Smooth muscle cell (in vitro differentiated cells): ENCODE results near the gene TFR2. TPM values are rescaled to one million over a fixed set of nuclear protein-coding genes. Genes with fewer than 3 reads are reported as not detected.

Source experiments
- DNase-seq: peaks from one replicate; lab custom pipeline; 2025; ENCODE audit not compliant: unreplicated experiment; lab: John Stamatoyannopoulos, UW
- H2AFZ ChIP-seq: fragments of 200-600 bp; sonication (generic); 2 replicates; pipeline ENCODE4 v1.6.0; 2016; ENCODE audit warnings: antibody characterized with exemption, low read depth, mild to moderate bottlenecking
- H3F3A ChIP-seq: fragments of 200-600 bp; sonication (generic); 2 replicates; pipeline ENCODE4 v1.6.0; 2017; ENCODE audit warnings: antibody characterized with exemption, low read depth
- H3K27ac ChIP-seq: fragments of 200-600 bp; sonication (generic); 2 replicates; pipeline ENCODE4 v1.5.1; 2016; ENCODE audit warnings: low read depth, mild to moderate bottlenecking
- H3K27me3 ChIP-seq: fragments of 200-600 bp; sonication (generic); 2 replicates; pipeline ENCODE4 v1.6.1; 2016; ENCODE audit warnings: low read depth, mild to moderate bottlenecking
- H3K36me3 ChIP-seq: fragments of 200-600 bp; sonication (generic); 2 replicates; pipeline ENCODE4 v1.5.1; 2016; ENCODE audit warnings: low read depth
- H3K4me1 ChIP-seq: fragments of 200-600 bp; sonication (generic); 2 replicates; pipeline ENCODE4 v1.5.1; 2016; ENCODE audit warnings: low read depth
- H3K4me2 ChIP-seq: fragments of 200-600 bp; sonication (generic); 2 replicates; pipeline ENCODE4 v1.6.0; 2016; ENCODE audit warnings: mild to moderate bottlenecking
- H3K4me3 ChIP-seq: fragments of 200-600 bp; sonication (generic); 2 replicates; pipeline ENCODE4 v1.5.1; 2016; ENCODE audit warnings: mild to moderate bottlenecking
- H3K79me2 ChIP-seq: fragments of 200-600 bp; sonication (generic); 2 replicates; pipeline ENCODE4 v1.6.0; 2016; ENCODE audit warnings: low read depth, mild to moderate bottlenecking
- H3K9ac ChIP-seq: fragments of 200-600 bp; sonication (generic); 2 replicates; pipeline ENCODE4 v1.6.0; 2016; ENCODE audit warnings: low read depth
- H3K9me3 ChIP-seq: fragments of 200-600 bp; sonication (generic); replicated peaks from 2 replicates; pipeline ENCODE4 v1.5.1; 2016; ENCODE audit warnings: low read depth
- H4K20me1 ChIP-seq: fragments of 200-600 bp; sonication (generic); 2 replicates; pipeline ENCODE4 v1.6.0; 2016; ENCODE audit warnings: low read depth
- WGBS: methylation state at CpG from one replicate; pipeline ENCODE4 v1.1.7; 2016; ENCODE audit warnings: low lambda C conversion rate; 5-methylcytosine and 5-hydroxymethylcytosine counted together
- polyA plus RNA-seq: library from polyadenylated mRNA; unstranded; fragments of >200 nt; fragmentation: Nextera tagmentation; extraction: Ambion mirVana; gene quantifications from 2 replicates; pipeline ENCODE4 v1.2.1, GENCODE V29; 2016
- total RNA-seq: library from RNA; depleted of rRNA; stranded (reverse); fragments of >200 nt; gene quantifications from 2 replicates; pipeline ENCODE4 v1.2.3, GENCODE V29; 2014
- TF ChIP-seq, protein P1 (sequence below): fragments of 200-600 bp; sonication (generic); IDR thresholded peaks from 2 replicates; pipeline ENCODE4 v1.5.1; 2017; ENCODE audit warnings: borderline replicate concordance, mild to moderate bottlenecking, antibody characterized with exemption; ENCODE audit not compliant: insufficient read depth, poor library complexity, severe bottlenecking

The TFR2 gene
- total and polyA plus RNA-seq, 2 experiments from 2014 or later = 1.9 to 3.2 TPM

DNA sequence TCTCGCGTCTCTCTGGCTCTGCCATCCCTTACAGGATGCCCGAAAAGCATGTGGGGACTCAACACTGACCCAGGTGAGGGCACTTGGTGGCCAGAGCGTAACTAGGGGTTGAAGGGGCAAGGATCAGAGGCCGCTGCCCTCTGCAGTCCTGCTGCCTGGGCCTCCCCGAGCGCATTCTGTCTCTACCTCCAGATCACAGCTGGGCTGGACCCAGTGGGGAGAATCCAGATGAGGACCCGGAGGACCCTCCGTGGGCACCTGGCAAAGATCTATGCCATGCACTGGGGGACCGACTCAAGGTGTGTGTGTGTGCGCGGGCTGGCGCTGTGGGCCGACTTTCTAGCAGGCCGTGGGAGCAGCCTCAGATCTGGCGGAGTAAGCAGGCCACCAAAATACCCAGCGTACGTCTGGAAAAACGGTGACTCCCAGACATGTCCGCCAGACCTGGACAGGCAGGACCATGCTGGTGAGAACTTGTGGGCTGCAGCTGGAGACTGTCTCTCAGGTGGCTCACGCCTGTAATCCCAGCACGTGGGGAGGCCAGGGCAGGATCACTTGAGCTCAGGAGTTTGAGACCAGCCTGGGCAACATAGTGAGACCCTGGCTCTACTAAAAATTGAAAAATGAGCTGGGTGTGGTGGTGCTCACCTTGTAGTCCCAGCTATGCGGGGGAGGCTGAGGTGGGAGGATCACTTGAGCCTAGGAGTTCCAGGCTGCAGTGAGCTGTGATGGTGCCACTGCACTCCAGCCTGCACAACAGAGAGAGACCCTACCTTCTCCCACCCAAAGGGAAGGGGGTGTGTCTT is 35.4 kb upstream of the TFR2 start:
- no peak for DNase-seq
- Histone ChIP-seq H3K27ac (peak overlapping the region; percentile 59), H3F3A (peaks cover 7% of the 10 kb centered on the region), H3K4me1 (no peaks in the 10 kb centered on the region), H3K4me3 (peak overlapping the region; percentile 78), H2AFZ (no peak overlapping the region), H3K27me3 (no peaks in the 10 kb centered on the region), H3K36me3 (no peaks in the 10 kb centered on the region), H3K4me2 (peak overlapping the region; percentile 98), H3K9me3 (no peaks in the 10 kb centered on the region), H3K79me2 (peaks cover 32% of the 10 kb centered on the region), H3K9ac (peak overlapping the region; percentile 43), H4K20me1 (peaks cover 68% of the 10 kb centered on the region)
- TF ChIP-seq, protein P1, sequence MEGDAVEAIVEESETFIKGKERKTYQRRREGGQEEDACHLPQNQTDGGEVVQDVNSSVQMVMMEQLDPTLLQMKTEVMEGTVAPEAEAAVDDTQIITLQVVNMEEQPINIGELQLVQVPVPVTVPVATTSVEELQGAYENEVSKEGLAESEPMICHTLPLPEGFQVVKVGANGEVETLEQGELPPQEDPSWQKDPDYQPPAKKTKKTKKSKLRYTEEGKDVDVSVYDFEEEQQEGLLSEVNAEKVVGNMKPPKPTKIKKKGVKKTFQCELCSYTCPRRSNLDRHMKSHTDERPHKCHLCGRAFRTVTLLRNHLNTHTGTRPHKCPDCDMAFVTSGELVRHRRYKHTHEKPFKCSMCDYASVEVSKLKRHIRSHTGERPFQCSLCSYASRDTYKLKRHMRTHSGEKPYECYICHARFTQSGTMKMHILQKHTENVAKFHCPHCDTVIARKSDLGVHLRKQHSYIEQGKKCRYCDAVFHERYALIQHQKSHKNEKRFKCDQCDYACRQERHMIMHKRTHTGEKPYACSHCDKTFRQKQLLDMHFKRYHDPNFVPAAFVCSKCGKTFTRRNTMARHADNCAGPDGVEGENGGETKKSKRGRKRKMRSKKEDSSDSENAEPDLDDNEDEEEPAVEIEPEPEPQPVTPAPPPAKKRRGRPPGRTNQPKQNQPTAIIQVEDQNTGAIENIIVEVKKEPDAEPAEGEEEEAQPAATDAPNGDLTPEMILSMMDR = no peak
- 94% methylated on average over 23 of the region's 23 CpGs for WGBS

DNA sequence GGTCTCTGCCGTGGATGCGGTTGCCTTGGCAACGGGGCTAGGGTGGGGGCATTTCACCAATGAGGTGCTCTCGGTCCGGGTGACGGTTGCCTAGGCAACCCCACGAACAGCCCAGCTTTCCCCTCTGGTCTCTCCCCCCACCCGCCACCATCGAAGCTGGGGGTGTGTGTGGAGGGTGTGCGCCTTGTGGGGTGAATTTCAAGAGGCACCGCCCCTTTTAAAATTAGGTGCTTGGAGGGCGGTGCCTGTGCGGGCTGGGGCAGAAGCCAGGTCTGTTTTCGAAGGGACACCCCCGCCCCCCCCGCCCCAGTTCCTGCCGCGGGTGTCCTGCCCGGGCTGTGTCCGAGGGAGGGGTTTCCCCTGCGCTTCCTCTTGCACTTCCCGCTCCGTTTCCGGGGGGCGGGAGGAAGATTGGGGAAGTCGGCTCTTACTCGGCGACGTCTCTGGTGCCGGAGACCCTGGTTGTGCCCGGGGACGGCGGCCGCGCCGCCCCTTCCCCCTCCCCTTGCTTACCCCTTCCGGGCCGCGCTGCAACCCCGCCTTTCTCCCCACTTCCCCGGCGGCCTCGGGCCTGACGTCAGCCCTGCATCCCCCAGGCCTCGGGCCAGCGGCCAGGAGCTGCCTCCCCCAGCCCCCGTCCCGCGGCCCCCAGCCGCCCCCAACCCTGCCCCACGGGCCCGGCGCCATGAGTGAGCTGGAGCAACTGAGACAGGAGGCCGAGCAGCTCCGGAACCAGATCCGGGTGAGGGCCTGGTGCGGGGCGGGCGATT is 34.4 kb upstream of the TFR2 start:
- no peaks in the 10 kb centered on the region for H3K9me3 ChIP-seq
- DNase-seq = peak; percentile 44
- peak overlapping the region; percentile 78 for H3K4me3 ChIP-seq
- H3K27ac ChIP-seq = peak overlapping the region; percentile 59
- peaks cover 61% of the 10 kb centered on the region for H4K20me1 ChIP-seq
- H2AFZ ChIP-seq = no peak overlapping the region
- H3K27me3 ChIP-seq = no peaks in the 10 kb centered on the region
- H3K79me2 ChIP-seq = peaks cover 32% of the 10 kb centered on the region
- no peaks in the 10 kb centered on the region for H3K36me3 ChIP-seq
- H3K4me2 ChIP-seq = peak overlapping the region; percentile 98
- peaks cover 7% of the 10 kb centered on the region for H3F3A ChIP-seq
- H3K4me1 ChIP-seq = no peaks in the 10 kb centered on the region
- TF ChIP-seq, protein P1 = no peak
- WGBS = 4% methylated on average over 18 of the region's 59 CpGs
- H3K9ac ChIP-seq = peak overlapping the region; percentile 43

DNA sequence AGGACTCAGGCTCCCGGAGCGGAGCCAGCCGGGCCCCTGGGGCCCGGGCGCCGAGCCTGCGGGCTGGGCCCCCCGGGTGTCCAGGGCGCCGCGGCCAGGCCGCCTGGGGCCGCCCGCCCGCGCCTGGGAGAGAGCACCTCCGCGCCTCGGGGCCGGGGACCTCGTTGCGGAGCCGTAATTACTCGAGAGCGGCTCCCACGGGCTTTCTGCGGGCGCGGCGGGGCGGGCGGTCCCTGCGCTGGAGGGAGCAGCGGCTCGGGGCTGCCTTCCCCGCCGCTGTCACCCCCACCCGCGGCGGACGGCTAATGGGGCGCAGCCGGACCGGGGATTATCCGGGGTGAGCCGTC is 33.7 kb upstream of the TFR2 start:
- Histone ChIP-seq H3K4me2 (peak overlapping the region; percentile 98), H3K79me2 (peaks cover 32% of the 10 kb centered on the region), H2AFZ (no peak overlapping the region), H3K9me3 (no peaks in the 10 kb centered on the region), H4K20me1 (peaks cover 58% of the 10 kb centered on the region), H3K9ac (peak overlapping the region; percentile 82), H3K4me1 (no peaks in the 10 kb centered on the region), H3K27ac (peak overlapping the region; percentile 59), H3K27me3 (no peaks in the 10 kb centered on the region), H3F3A (peaks cover 7% of the 10 kb centered on the region), H3K36me3 (no peaks in the 10 kb centered on the region), H3K4me3 (peak overlapping the region; percentile 78)
- TF ChIP-seq, protein P1 = no peak
- WGBS = under 1% methylated on average over 28 of the region's 46 CpGs
- DNase-seq = no peak
